GM18507 (cell line): ENCODE measurements around the gene MIER2.

Source experiments
- DNase-seq: peaks from one replicate; pipeline ENCODE4 v3.0.0; 2011; ENCODE audit warnings: low read depth; ENCODE audit not compliant: insufficient read length; ENCODE audit errors: extremely low spot score
- FAIRE-seq: peaks from 2 replicates; lab custom pipeline; 2011; peaks lifted over from hg19 to GRCh38; lab: Jason Lieb, UNC

Gene MIER2

DNA sequence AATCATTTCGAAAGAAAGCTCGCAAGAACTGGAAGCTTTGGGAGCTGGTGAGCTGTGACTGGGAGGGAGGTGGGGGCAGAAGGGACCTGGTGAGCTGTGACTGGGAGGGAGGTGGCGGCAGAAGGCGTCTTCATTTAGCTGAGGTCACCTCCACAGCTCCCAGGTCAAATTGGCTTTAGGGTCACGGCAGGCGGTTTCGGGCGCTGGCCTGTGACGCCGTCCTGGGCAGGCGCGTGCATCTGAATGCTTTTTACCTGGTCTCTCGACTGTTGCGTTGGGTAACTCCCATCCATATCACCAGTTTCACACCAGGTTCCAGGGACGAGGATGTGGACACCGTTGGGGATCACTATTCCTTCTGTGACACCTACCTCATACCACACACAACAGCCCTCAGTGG is 35.2 kb upstream of the MIER2 start:
- DNase-seq (no peak), FAIRE-seq (no peak)

DNA sequence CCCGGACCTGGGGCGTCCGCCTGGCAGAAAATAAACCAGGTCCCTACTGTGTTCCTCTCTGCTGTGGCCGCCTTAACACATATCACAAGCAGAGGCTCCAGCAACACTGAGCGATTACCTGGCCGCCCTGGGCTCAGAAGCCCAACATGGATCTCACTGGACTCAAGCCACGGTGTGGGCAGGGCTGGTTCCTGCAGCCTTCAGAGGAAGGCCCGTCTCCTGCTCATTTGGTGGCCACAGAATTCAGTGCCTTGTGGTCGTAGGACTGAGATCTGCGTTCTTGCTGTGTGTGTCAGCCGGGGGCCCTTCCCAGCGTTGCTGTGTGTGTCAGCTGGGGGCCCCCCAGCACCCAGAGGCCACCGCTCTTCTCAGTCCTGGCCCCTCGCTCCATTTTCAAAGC is 34.1 kb upstream of the MIER2 start:
- DNase-seq = no peak
- no peak for FAIRE-seq

DNA sequence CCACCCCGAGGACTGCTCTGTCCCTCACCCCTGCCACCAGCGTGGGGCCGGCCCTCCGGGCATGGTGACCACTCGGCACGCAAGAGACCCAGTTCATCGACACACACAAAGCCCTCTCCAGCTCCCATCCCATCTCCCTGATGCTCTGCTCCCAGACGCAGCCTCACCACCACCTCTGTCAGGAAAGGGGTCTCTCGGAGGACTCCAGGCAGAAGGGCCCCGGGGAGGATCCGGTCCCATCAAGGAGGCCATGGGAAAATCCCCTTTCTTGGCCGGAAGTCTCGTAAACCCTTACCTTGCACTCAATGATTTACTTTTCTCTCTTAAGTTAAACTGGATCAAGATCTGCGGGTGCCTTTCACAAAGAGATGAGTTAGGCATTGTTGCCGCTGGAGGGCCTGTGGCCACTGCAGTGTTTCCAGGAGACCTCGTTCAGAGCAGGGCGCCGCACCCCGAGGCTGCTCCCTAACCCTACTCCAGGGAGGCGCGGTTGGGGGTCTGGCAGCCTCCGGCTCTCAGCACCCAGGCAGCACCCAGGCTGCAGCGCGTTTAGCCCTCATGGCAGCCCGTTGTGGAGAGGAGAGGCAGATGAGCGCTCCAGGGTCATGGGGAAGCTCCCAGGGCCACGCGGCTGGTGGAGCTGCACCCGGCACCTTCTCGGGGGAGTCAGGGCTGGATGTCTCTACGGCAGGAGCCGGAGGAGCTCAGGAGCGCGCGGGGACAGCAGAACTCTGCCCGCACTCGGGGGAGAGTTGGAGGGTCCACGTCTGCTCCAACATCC is 33.4 kb upstream of the MIER2 start:
- FAIRE-seq = no peak
- DNase-seq = no peak

DNA sequence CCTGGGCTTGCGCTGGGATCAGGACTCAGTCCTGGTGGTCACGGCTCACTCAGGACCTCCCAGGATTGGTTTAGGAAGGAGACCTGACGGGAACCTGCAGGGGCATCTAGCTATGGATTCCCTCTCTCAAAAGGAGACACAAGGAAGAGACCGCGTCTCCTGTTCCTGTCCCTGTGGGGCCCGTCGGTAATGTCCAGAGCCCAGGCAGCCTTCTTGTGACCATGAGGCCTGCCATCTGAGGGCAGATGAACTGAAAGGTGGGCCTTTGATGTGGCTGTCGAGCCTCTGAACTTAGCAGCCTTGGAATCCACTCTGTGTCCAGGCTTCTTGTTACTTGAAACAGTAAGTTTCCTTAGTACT is 31.5 kb upstream of the MIER2 start:
- DNase-seq (no peak), FAIRE-seq (no peak)

DNA sequence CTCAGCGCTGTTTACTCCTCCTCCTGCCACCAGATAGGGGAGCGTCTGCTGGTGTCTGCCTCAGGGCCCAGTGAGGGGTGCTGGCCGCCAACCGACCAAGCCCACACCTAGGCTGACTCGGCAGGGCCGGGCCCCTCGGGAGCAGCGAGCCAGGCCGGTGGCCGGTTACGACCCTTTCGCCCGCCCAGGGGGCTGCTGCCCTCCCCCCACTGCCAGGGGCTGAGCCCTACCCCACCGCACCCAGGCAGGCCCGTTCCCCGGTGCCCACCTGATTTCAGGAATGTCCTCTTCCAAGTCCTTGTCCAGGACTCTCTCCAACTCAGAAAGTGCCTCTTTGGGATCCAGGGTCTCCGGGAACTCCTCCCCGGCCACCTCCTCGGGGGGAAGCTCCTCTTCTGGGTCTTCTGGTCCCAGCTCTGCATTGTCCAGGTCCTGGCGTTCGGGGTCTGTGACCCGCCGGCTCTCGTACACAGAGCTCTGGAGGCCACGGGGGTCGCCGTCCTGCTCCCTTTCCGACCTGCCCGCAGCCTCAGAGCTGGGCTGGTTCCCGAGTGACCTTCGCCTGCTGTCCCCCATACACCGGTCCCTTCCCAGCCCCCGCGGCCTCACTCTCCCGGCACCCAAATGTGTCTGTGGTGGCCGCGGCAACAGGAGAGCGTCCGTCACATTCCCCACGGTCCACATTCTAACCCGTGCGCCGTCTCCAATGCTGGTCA is 31.0 kb upstream of the MIER2 start:
- no peak for FAIRE-seq

DNA sequence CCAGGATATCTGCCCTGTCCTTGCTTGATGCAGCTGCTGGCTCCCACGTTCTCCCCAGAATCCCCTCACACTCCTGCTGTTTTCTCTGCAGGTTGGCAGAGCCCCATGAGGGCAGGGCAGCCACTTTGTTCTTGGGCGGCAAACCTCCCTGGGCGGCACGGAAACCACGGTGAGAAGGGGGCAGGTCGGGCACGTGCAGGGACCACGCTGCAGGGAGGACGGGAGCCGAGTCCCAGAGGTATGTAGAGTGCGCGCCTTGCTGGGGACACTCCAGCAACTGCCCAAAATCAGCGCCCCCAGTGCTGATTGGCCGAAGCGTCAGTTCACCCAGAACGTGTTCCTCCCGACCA is 30.3 kb upstream of the MIER2 start:
- DNase-seq (no peak), FAIRE-seq (no peak)

More for the DNA sequence above, 31.0 kb upstream of the MIER2 start:
- no peak for DNase-seq

DNA sequence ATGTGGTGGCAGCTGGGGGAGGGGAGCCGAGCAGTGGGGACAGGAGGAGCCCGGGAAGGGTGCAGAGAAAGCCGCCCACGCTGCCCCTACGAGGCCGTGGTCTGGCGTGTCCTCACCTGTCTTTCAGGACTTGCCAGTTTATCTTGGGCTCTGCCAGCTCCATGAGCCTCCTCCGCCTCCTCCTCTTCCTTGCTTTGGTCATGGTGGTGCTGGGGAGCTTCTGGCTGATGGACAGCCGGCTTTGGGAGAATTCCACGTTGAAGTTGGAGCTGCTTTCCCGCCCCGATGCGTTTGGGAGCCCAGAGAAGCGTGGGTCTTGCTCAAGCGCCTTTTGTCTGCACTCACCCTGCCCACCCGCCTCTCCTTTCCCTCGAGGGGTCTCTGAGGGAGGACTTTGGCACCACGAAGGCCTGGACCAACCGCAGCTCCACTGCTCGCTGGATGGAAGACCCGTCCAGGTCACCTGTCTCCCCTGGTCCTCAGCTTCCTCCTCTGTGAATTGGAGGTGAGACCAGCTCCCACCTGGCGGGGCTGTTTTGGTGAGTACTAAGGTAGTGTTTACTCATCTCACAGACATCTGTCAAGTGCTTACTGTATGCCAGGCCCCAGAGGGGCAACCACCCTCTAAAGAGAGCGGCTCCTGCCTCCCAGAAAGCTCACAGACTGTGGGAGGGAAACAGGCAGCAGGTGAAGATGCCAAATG is 29.7 kb upstream of the MIER2 start:
- no peak for FAIRE-seq

DNA sequence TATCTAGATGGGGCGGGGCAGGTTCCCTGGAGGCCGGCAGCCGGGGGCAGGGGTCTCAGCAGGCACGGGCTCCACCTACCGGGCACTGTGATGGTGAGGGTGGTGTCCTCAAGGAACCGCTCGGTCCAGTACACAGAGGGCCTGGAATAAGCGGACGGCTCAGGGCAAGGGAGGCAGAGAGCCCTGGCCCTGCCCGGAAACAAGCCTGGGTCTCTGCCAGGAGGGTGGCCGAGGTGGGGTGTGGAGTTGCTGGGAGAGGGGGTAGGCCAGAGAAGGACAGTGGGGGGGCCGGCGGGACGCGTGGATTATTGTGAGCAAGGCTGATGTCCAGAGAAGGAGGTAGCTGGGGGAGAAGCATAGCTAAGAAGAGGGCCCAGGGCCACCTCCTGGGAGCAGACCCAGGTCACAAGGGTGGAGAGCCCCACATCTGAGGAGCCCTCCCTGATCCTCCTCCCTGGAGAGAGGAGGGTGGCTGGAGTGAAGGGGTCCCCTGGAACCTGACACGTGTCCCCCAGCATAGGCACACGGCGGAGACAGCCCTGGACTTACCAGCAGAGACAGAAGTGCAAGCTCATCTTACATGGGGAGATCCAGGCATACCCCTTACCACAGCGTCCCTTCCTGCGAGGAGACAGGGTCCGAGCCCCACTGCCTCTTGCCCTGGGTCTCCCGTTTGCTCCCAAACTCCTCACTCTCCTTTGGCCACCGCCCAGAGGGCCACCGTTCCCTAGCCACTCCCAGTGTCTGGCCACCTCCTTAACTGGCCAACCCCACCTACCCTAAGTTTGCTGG is 29.0 kb upstream of the MIER2 start:
- FAIRE-seq (no peak), DNase-seq (no peak)

More for the DNA sequence above, 29.7 kb upstream of the MIER2 start:
- DNase-seq = no peak

DNA sequence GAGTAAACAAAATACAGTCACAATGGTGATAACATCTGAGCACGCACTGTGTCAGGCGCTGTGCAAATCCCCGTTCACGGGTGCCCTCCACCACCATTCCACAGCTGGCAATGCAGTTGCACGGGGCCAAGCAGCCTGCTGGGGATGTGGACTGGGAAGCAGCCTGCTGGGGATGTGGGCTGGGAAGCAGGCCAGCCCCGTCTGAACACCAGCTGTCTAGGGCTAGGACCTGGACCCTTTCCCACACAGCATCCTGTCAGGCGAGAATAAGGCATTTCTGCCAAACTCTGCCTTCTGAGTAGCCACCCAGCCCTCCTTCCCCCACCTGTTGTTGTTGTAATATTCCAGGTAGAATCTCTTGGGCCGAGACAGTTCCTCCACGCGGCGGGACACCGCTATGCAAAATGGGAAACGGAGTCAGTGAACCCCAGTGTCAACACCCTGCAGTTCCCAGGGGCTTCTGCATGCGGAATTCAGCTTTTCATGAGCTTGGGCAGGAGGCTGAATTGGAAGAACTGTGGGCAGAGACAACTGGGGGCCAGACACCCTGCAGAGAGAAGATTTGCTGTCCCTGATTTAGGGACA is 27.8 kb upstream of the MIER2 start:
- no peak for DNase-seq

DNA sequence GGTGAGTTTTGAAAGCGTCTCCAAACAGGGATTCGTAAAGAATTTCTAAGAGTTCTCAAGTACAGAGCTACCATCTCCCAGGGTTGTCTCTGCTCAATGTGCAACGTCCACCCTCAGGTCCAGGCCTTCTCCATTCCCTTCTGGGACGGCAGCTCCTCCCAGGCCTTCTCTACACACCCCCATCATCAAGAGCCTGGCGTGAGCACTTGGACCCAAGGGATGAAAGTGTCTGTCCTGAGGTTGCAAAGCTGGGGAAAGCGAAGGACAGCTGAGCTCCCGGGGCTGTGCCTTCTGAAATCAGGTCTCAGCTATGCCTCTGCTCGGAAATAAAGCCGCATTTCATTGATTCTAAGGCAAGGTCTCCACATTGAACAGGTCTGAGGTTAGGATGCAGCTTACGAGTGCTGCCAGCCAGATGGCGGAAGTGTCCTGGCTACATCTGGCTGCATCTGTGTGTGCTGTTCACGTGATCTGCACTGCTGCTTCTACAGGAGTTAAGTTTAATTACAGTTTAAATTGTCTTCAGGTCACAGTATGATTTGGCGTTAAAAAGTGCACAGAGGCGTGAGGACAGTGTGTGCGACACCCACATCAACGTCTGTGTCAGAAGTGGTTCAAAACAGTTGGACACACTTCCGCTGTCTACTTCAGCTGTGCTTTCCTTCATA is 27.0 kb upstream of the MIER2 start:
- no peak for DNase-seq
- no peak for FAIRE-seq

More for the DNA sequence above, 27.8 kb upstream of the MIER2 start:
- FAIRE-seq = no peak

DNA sequence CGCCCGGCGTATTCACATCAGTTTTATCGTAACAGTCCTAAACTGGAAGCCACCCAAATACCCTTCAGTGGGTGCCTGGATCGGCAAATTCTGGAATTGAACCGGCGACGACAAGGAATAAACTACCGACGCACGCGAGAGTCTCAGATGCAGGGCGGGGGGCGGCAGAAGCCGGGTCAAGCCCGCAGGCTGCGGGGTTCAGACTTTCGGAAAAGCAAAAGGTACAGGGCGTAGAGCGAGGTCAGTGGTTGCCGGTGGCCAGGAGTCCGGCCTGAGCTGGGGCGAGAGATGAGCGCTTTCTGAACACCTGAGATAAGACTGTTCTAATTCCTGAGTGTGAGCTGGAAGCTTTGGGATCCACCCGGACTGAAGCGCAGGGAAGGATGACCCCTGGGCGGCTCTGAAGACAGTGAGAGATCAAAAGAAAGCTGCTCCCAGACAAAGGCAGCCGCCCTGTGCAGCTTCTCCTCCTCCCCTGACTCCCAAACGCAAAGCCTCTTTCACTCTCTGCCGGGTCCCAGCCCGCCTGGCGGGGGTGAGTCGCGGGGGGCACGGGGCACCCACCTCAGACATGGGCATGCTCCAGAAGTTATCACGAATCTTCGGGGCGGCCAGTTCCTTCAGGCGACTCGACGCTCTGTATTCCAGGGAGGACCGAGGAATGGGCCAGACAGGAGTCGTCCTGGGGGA is 26.2 kb upstream of the MIER2 start:
- DNase-seq = no peak
- FAIRE-seq = no peak

DNA sequence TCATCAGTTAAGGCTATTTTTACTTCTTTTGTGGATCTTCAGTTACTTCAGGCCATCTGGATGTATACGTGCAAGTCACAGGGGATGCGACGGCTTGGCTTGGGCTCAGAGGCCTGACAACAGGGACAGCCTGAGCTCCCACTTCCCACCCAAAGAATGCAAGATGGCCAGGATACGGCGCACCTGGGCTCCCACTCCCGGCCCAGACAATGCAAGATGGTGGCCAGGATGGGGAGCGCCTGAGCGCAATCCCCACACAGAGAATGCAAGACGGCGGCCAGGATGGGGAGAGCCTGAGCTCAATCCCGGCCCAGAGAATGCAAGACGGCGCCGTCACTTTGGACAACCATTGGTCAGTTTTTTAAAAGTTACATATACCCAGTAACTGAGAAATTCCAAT is 25.3 kb upstream of the MIER2 start:
- FAIRE-seq = no peak
- no peak for DNase-seq

DNA sequence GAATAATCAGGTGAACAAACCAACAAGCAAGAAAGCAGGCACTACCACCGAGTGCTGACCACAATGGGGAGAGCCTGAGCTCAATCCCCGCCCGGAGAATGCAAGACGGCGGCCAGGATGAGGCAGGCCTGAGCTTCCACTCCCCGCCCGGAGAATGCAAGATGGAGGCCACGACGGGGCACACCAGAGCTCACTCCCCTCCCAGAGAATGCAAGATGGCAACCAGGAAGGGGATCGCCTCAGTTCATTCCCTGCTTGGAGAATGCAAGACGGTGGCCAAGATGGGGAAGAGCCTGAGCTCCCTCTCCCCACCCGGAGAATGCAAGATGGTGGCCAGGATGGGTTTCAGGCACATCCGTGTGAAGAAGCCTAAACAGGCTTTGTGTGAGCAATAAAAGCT is 24.7 kb upstream of the MIER2 start:
- FAIRE-seq = no peak
- no peak for DNase-seq

DNA sequence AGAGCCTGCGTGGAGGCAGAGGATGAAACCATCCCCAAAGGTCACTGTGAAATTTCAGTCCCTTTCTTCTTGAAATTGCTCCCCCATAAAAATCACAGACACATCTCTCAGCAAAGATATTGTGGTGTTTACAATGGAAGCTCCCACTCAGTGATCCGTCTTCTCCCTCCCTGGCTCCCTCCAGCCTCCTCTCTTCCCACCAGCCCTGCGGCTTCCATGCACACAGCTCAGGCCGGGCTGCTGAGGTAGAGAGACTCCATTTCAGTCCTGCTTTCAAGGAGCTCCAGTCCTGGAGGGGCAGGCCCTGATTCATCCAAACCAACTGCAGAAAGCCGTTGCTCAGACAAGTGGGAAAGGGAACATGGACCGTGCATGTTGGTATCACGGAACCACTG is 24.0 kb upstream of the MIER2 start:
- FAIRE-seq = no peak
- DNase-seq = no peak

DNA sequence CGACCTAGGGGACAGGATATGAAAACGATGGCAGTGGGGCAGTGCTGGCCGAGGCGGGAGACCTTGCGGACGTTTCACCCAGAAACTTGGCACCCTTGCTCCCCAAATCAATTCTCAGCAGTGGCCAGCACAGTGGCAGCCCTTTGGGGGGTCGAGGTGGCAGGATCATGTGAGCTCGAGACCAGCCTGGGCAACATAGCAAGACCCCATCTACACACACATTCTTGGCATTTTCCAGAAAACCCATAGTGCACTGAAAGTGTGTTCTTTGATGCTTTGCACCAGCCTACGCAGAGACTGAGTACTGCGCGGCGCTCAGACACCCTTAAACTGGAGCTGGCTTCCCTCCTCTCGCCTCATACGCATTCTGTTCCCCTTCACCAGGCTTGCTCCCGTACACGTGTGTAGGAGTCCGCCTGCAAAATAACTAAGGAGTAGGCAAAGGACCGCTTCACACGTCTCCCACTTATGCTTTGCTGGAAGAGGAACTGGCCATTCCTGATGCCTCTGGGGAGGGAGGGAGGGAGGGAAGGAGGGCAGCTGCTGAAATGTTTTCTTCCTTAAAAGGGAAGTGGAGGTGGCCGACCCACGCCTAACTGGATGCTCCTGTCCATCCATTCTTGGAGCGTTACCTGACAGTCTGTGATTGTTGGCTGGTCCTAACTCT is 23.5 kb upstream of the MIER2 start:
- DNase-seq = no peak

DNA sequence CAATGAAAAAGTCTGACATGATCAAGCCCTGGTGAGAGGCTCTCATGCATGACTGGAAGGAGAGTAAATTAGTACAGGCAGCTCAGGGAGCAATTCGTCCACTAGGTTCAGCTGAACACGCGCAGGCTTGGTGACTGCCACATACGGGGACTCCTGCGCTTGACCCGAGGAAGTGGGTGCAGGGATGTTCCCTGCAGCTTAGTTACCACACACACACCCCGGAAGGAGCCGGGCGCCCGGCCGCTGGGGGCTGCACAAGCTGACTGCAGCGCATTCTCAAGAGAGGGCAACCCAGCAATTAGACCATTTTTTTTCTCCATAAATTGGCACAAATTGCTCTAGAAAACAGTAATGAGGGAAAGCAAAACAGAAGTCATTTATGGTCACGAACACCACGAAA is 23.0 kb upstream of the MIER2 start:
- no peak for FAIRE-seq

More for the DNA sequence above, 23.5 kb upstream of the MIER2 start:
- no peak for FAIRE-seq

DNA sequence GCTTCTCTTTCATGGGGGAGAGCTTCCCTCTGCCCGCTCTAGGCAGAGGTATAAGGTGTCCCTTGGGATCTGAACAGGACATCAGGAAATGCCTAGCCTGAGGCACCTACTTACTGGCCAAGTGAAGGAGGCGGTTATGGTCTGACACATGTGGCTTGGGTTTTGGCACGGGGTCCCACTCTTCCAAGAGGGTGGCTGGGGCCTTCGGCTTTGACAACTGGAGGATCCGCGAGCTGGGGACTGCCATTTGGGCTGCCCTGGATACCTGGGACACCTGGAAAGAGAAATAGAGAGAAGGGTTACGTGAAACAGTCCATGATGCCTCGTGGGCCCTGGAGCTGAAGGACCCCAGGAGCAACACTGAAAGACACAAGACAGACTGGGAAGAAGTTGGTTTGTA is 22.4 kb upstream of the MIER2 start:
- no peak for FAIRE-seq

More for the DNA sequence above, 23.0 kb upstream of the MIER2 start:
- no peak for DNase-seq

DNA sequence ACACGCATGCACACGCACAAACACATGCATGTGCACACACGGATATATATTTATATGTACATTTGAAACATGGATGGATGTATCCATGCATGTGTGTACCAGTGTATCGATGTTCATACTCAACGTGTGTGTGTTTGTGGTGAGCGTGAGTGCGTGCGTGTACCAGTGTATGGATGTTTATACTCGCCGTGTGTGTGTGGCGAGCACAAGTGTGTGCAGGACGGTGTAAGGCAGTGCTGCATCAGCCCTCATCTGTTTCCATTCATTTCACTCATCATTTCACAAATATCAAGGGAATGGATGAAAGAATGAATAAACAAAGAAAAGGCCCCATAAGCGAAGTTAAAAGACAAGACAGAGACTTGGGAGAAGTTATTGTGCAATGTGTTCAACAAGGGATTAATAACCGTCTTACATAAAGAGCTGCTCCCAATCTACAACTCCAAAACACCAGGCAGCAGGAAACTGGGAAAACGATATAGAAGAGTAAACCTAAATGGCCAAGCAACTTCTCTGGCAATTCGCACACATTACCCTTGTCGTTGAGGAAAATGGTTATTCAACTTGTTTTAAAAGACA is 21.7 kb upstream of the MIER2 start:
- no peak for DNase-seq
- no peak for FAIRE-seq

More for the DNA sequence above, 22.4 kb upstream of the MIER2 start:
- no peak for DNase-seq
